SK-N-SH (cell line): ENCODE measurements around the gene CLSTN2. TPM values are rescaled to one million over a fixed set of nuclear protein-coding genes. Genes with fewer than 3 reads are reported as not detected.

ENCODE experiments used
- CTCF ChIA-PET: fragments of 300-600, 350-600 bp; formaldehyde crosslinking; extraction: SDS; loops from one replicate; lab custom pipeline; 2021; lab: Yijun Ruan, JAX
- POLR2A ChIA-PET: fragments of 350-600 bp; sonication (Branson Sonifier 250); formaldehyde crosslinking; extraction: SDS; loops from one replicate; lab custom pipeline; 2020; ENCODE audit warnings: antibody characterized with exemption, inconsistent platforms; lab: Yijun Ruan, JAX
- DNase-seq: peaks from one replicate; pipeline ENCODE4 v3.0.0; 2012
- H2AFZ ChIP-seq: fragments of 200-600 bp; sonication (generic); 2 replicates; pipeline ENCODE4 v1.8.1; 2016; ENCODE audit warnings: antibody characterized with exemption, mild to moderate bottlenecking, low read depth
- H3F3A ChIP-seq: fragments of 200-600 bp; sonication (generic); replicated peaks from 2 replicates; pipeline ENCODE3; 2016; ENCODE audit warnings: antibody characterized with exemption, mild to moderate bottlenecking; ENCODE audit not compliant: insufficient read depth
- H3K27ac ChIP-seq, 2 experiments: fragments of 200-500 bp in 1 of 2; fragments of 200-600 bp in 1 of 2; sonication (Bioruptor generic) in 1 of 2; sonication (generic), shearing (Covaris generic) in 1 of 2; 2 replicates each; pipeline versions ENCODE4 v1.5.1 to v1.6.1; 2014 to 2016; ENCODE audit warnings: low read depth in 2 of 2, inconsistent platforms in 1 of 2, low read length in 1 of 2, mild to moderate bottlenecking in 1 of 2, mixed read lengths in 1 of 2
- H3K27me3 ChIP-seq: fragments of 200-600 bp; sonication (generic), shearing (Covaris generic); 2 replicates; pipeline ENCODE4 v1.6.1; 2016; ENCODE audit warnings: mixed run types; ENCODE audit not compliant: insufficient read depth
- H3K36me3 ChIP-seq, 2 experiments: fragments of 200-500 bp in 1 of 2; fragments of 200-600 bp in 1 of 2; sonication (Bioruptor generic) in 1 of 2; sonication (generic) in 1 of 2; replicated peaks in 1 of 2; 2 replicates each; pipeline versions ENCODE3 to v1.5.1; 2014 to 2016; ENCODE audit warnings: low read length in 1 of 2, mild to moderate bottlenecking in 1 of 2; ENCODE audit not compliant: insufficient read depth in 2 of 2, control insufficient read depth in 1 of 2
- H3K4me1 ChIP-seq, 2 experiments: fragments of 200-500 bp in 1 of 2; fragments of 200-600 bp in 1 of 2; sonication (Bioruptor generic) in 1 of 2; sonication (generic), shearing (Covaris generic) in 1 of 2; 2 replicates each; pipeline versions ENCODE4 v1.5.1 to v1.6.1; 2014 to 2016; ENCODE audit warnings: low read depth in 1 of 2, low read length in 1 of 2, mixed run types in 1 of 2; ENCODE audit not compliant: insufficient read depth in 2 of 2, control insufficient read depth in 1 of 2
- H3K4me2 ChIP-seq: fragments of 200-600 bp; sonication (generic), shearing (Covaris generic); 2 replicates; pipeline ENCODE4 v1.6.1; 2017; ENCODE audit warnings: mixed run types
- H3K4me3 ChIP-seq, 2 experiments: fragments of 200-500 bp in 1 of 2; fragments of 200-600 bp in 1 of 2; sonication (Bioruptor generic) in 1 of 2; sonication (generic), shearing (Covaris generic) in 1 of 2; 2 replicates each; pipeline versions ENCODE4 v1.5.1 to v1.8.1; 2014 to 2016; ENCODE audit warnings: low read depth in 2 of 2, inconsistent platforms in 1 of 2, low read length in 1 of 2, mild to moderate bottlenecking in 1 of 2, mixed read lengths in 1 of 2, moderate library complexity in 1 of 2
- H3K79me2 ChIP-seq: fragments of 200-600 bp; sonication (generic); 2 replicates; pipeline ENCODE4 v1.8.1; 2017; ENCODE audit warnings: mild to moderate bottlenecking; ENCODE audit not compliant: insufficient read depth
- H3K9ac ChIP-seq: fragments of 200-600 bp; sonication (generic); 2 replicates; pipeline ENCODE4 v1.6.1; 2017; ENCODE audit warnings: mixed run types
- H3K9me2 ChIP-seq: fragments of 200-600 bp; sonication (generic); 2 replicates; pipeline ENCODE4 v1.6.1; 2017; ENCODE audit warnings: mixed run types
- H3K9me3 ChIP-seq: fragments of 200-600 bp; sonication (generic); 2 replicates; pipeline ENCODE4 v1.6.1; 2017; ENCODE audit warnings: mixed run types, mild to moderate bottlenecking, moderate library complexity
- H4K20me1 ChIP-seq: fragments of 200-600 bp; sonication (generic); 2 replicates; pipeline ENCODE4 v1.6.1; 2017; ENCODE audit warnings: mild to moderate bottlenecking, mixed run types; ENCODE audit not compliant: insufficient read depth
- CHD2 ChIP-seq: fragments of 150-350 bp; IDR thresholded peaks from 2 replicates; pipeline ENCODE4 v1.6.1; 2018; ENCODE audit warnings: low read length; ENCODE audit not compliant: partially characterized antibody
- CTCF ChIP-seq: fragments of 200-600 bp; sonication (generic); IDR thresholded peaks from 2 replicates; pipeline ENCODE4 v1.6.1; 2017; ENCODE audit warnings: antibody characterized with exemption, mild to moderate bottlenecking, moderate library complexity
- FOXM1 ChIP-seq: IDR thresholded peaks from 2 replicates; pipeline ENCODE4 v1.4.0; 2012; ENCODE audit warnings: low read depth, mild to moderate bottlenecking
- GABPA ChIP-seq: IDR thresholded peaks from 2 replicates; pipeline ENCODE4 v1.4.0; 2012; ENCODE audit warnings: low read depth, mild to moderate bottlenecking
- MAX ChIP-seq: IDR thresholded peaks from 2 replicates; pipeline ENCODE4 v1.4.0; 2012; ENCODE audit warnings: low read depth
- MEF2A ChIP-seq: IDR thresholded peaks from 2 replicates; pipeline ENCODE4 v1.4.0; 2012; ENCODE audit warnings: low read depth, borderline replicate concordance
- MXI1 ChIP-seq: IDR thresholded peaks from 2 replicates; pipeline ENCODE4 v1.6.1; 2012; ENCODE audit warnings: mild to moderate bottlenecking, low read depth, low read length, improper control_type of control experiment
- RAD21 ChIP-seq: IDR thresholded peaks from 2 replicates; pipeline ENCODE4 v1.6.1; 2012; ENCODE audit warnings: mild to moderate bottlenecking, low read length
- REST ChIP-seq: IDR thresholded peaks from 2 replicates; pipeline ENCODE4 v1.6.1; 2012; ENCODE audit warnings: mild to moderate bottlenecking, low read depth, low read length, moderate library complexity
- SMC3 ChIP-seq: IDR thresholded peaks from 2 replicates; pipeline ENCODE4 v1.6.1; 2012; ENCODE audit warnings: low read depth, low read length, improper control_type of control experiment
- TAF1 ChIP-seq: IDR thresholded peaks from 2 replicates; pipeline ENCODE4 v1.6.1; 2012; ENCODE audit warnings: low read depth, mild to moderate bottlenecking, low read length, moderate library complexity, borderline replicate concordance
- TCF12 ChIP-seq: IDR thresholded peaks from 2 replicates; pipeline ENCODE4 v1.4.0; 2012
- USF2 ChIP-seq: fragments of 150-350 bp; IDR thresholded peaks from 2 replicates; pipeline ENCODE4 v1.6.1; 2017; ENCODE audit warnings: antibody characterized with exemption, low read length, low read depth, borderline replicate concordance
- YY1 ChIP-seq: IDR thresholded peaks from 2 replicates; pipeline ENCODE4 v1.4.0; 2012; ENCODE audit warnings: low read depth, mild to moderate bottlenecking
- ZBTB33 ChIP-seq: IDR thresholded peaks from 2 replicates; pipeline ENCODE4 v1.4.0; 2012; ENCODE audit warnings: low read depth, borderline replicate concordance
- WGBS: methylation state at CpG from one replicate; pipeline ENCODE4 v1.1.6; 2017; ENCODE audit warnings: low lambda C conversion rate; 5-methylcytosine and 5-hydroxymethylcytosine counted together
- polyA plus RNA-seq, 3 experiments: library from polyadenylated mRNA; depleted of rRNA; stranded (reverse); fragments of >200 nt; gene quantifications; 2 replicates each; pipeline ENCODE4 v1.2.3, GENCODE V29; 2012

CLSTN2 gene
- polyA plus RNA-seq, 1 of the 3 experiments (the other 2 are of a cell fraction), result 0.02 TPM

- H3F3A ChIP-seq, result no peaks in the 10 kb centered on the region
- no peak overlapping the region for H3K4me2 ChIP-seq
- H3K27me3 ChIP-seq, result no peaks in the 10 kb centered on the region
- TF ChIP-seq TCF12 (no peak), GABPA (no peak), MXI1 (no peak), CHD2 (no peak), USF2 (no peak), FOXM1 (no peak), REST (no peak), YY1 (no peak), TAF1 (no peak), MAX (no peak), MEF2A (no peak)
- DNase-seq, result no peak
- CTCF ChIA-PET, result no interaction called here
- H3K4me1 ChIP-seq, result peaks cover 0 to 11% of the 10 kb centered on the region in 2 experiments; a peak in 2 of 4 replicates
- 0 out of 2 replicates have a peak, but pooled peaks cover 6% of the 10 kb centered on the region for H3K9me3 ChIP-seq
- H3K36me3 ChIP-seq, result no peaks in the 10 kb centered on the region
- no peak overlapping the region for H2AFZ ChIP-seq
- H3K79me2 ChIP-seq, result no peaks in the 10 kb centered on the region
- H3K4me3 ChIP-seq, result no peak overlapping the region
- H4K20me1 ChIP-seq, result no peaks in the 10 kb centered on the region
- no peak overlapping the region for H3K9ac ChIP-seq
- H3K27ac ChIP-seq, result no peak overlapping the region
- POLR2A ChIA-PET, result no interaction called here
- no peaks in the 10 kb centered on the region for H3K9me2 ChIP-seq
These were observed 69.3 kb downstream of the CLSTN2 start for GRCh38 chr3:140004271-140004670.

- no peak overlapping the region for H3K4me3 ChIP-seq
- H3K27ac ChIP-seq, result no peak overlapping the region
- H3K4me1 ChIP-seq, result peaks cover 0 to 11% of the 10 kb centered on the region in 2 experiments; a peak in 2 of 4 replicates
- H3K9me2 ChIP-seq, result no peaks in the 10 kb centered on the region
- TF ChIP-seq ZBTB33 (no peak), RAD21 (no peak), CTCF (no peak), SMC3 (no peak)
- no peak for DNase-seq
- H2AFZ ChIP-seq, result no peak overlapping the region
- POLR2A ChIA-PET, result no interaction called here
- CTCF ChIA-PET, result interaction anchor here (1.3 to 1.5 kb wide), 3 partner anchors 21 to 76 kb away, joined by 3 to 4 read pairs (median 3); no protein-coding TSS in a partner anchor
- no peaks in the 10 kb centered on the region for H3K36me3 ChIP-seq
- no peaks in the 10 kb centered on the region for H4K20me1 ChIP-seq
- H3F3A ChIP-seq, result no peaks in the 10 kb centered on the region
- WGBS, result 12% methylated on average over 2 of the region's 2 CpGs
- 0 out of 2 replicates have a peak, but pooled peaks cover 6% of the 10 kb centered on the region for H3K9me3 ChIP-seq
- H3K79me2 ChIP-seq, result no peaks in the 10 kb centered on the region
- H3K9ac ChIP-seq, result no peak overlapping the region
- no peak overlapping the region for H3K4me2 ChIP-seq
- no peaks in the 10 kb centered on the region for H3K27me3 ChIP-seq
These were observed 71.3 kb downstream of the CLSTN2 start for GRCh38 chr3:140006331-140006730.
